Measurements from ENCODE around the gene UBE2G2.

Gene UBE2G2

GRCh38 chr21:44815852-44816628 is 14.4 kb upstream of the UBE2G2 start:
- DNase-seq (ENCODE audit: low read depth in 2 of 2) = no peak

GRCh38 chr21:44815225-44815624 is 13.6 kb upstream of the UBE2G2 start:
- no peak for DNase-seq (ENCODE audit: low read depth in 2 of 2)

- DNase-seq (ENCODE audit: low read depth in 2 of 2) = no peak
These were observed 12.9 kb upstream of the UBE2G2 start for GRCh38 chr21:44814498-44815023.

GRCh38 chr21:44813727-44814126 is 12.1 kb upstream of the UBE2G2 start:
- no peak for DNase-seq (ENCODE audit: low read depth in 2 of 2)

GRCh38 chr21:44813149-44813548 is 11.5 kb upstream of the UBE2G2 start:
- no peak for DNase-seq (ENCODE audit: low read depth in 2 of 2)

GRCh38 chr21:44812640-44813039 is 11.0 kb upstream of the UBE2G2 start:
- DNase-seq (ENCODE audit: low read depth in 2 of 2) = no peak

GRCh38 chr21:44810779-44811178 is 9.2 kb upstream of the UBE2G2 start:
- no peak for DNase-seq (ENCODE audit: low read depth in 2 of 2)

- no peak for DNase-seq (ENCODE audit: low read depth in 2 of 2)
These were observed 4.2 kb upstream of the UBE2G2 start for GRCh38 chr21:44805859-44806258.

GRCh38 chr21:44805226-44805625 is 3.6 kb upstream of the UBE2G2 start:
- no peak for DNase-seq (ENCODE audit: low read depth in 2 of 2)

GRCh38 chr21:44804762-44805161 is 3.1 kb upstream of the UBE2G2 start:
- DNase-seq (ENCODE audit: low read depth in 2 of 2) = no peak

- no peak for DNase-seq (ENCODE audit: low read depth in 2 of 2)
These were observed 2.0 kb upstream of the UBE2G2 start for GRCh38 chr21:44803651-44804050.

GRCh38 chr21:44802396-44803153 is 955 bp upstream of the UBE2G2 start:
- no peak for DNase-seq (ENCODE audit: low read depth in 2 of 2)

- no peak for DNase-seq (ENCODE audit: low read depth in 2 of 2)
These were observed 601 bp downstream of the UBE2G2 start for GRCh38 chr21:44800971-44801467.

GRCh38 chr21:44800103-44800502 is 1.5 kb downstream of the UBE2G2 start:
- no peak for DNase-seq (ENCODE audit: low read depth in 2 of 2)

- no peak for DNase-seq (ENCODE audit: low read depth in 2 of 2)
These were observed 2.0 kb downstream of the UBE2G2 start for GRCh38 chr21:44799646-44800045.

- DNase-seq (ENCODE audit: low read depth in 2 of 2) = no peak
These were observed 3.8 kb downstream of the UBE2G2 start for GRCh38 chr21:44797775-44798174.

GRCh38 chr21:44795342-44795741 is 6.3 kb downstream of the UBE2G2 start:
- DNase-seq (ENCODE audit: low read depth in 2 of 2) = no peak

- DNase-seq (ENCODE audit: low read depth in 2 of 2) = no peak
These were observed 7.8 kb downstream of the UBE2G2 start for GRCh38 chr21:44793592-44794374.

- no peak for DNase-seq (ENCODE audit: low read depth in 2 of 2)
These were observed 8.7 kb downstream of the UBE2G2 start for GRCh38 chr21:44792702-44793591.

- no peak for DNase-seq (ENCODE audit: low read depth in 2 of 2)
These were observed 9.6 kb downstream of the UBE2G2 start for GRCh38 chr21:44791993-44792392.

- no peak for DNase-seq (ENCODE audit: low read depth in 2 of 2)
These were observed 10.4 kb downstream of the UBE2G2 start for GRCh38 chr21:44791246-44791645.

All from stimulated activated CD8-positive, alpha-beta memory T cell treated with anti-CD3 and anti-CD28 coated beads, Interleukin-2, amount 100 ng/mL, for 1 hour (primary cell).